Measurements from ENCODE around the gene TSPAN15. TPM values are rescaled to one million over a fixed set of nuclear protein-coding genes. Genes with fewer than 3 reads are reported as not detected.

TSPAN15 gene
- total and polyA plus RNA-seq, 2 donors (not counting 1 experiment from before 2014, with no cell fraction given), result 0.56 to 2.6 TPM

- Histone ChIP-seq H3K27me3 (ENCODE audit: control insufficient read depth, insufficient read depth, low read length) (peaks cover 4% of the 10 kb centered on the region), H4K20me1 (ENCODE audit: control insufficient read depth, extremely low read depth, insufficient read depth, low read length) (no peaks in the 10 kb centered on the region), H3K4me2 (ENCODE audit: extremely low read depth, insufficient read depth, low read length) (no peak overlapping the region), H3K27ac (ENCODE audit: insufficient read depth, low read length) (no peak overlapping the region), H3K9ac (ENCODE audit: insufficient read depth, low read length) (no peak overlapping the region), H3K36me3 (ENCODE audit: control insufficient read depth, insufficient read depth, low read length) (no peaks in the 10 kb centered on the region), H2AFZ (ENCODE audit: low read length) (no peak overlapping the region), H3K4me1 (ENCODE audit: control insufficient read depth, extremely low read depth, insufficient read depth, low read length) (no peaks in the 10 kb centered on the region), H3K79me2 (ENCODE audit: control insufficient read depth, insufficient read depth, low read length) (no peaks in the 10 kb centered on the region), H3K4me3 (replicated peaks in 1 of 4; ENCODE audit: control extremely low read depth in 1 of 4, insufficient read depth in 1 of 4, low read depth in 3 of 4, low read length in 4 of 4) (no peak overlapping the region), H3K9me3 (ENCODE audit: control insufficient read depth, insufficient read depth, low read depth, low read length) (no peaks in the 10 kb centered on the region)
- TF ChIP-seq EZH2 (IDR thresholded peaks at IDR 0.05; ENCODE audit: low read length, missing control alignments), result no peak
- TF ChIP-seq CTCF (conservative IDR thresholded peaks at IDR 0.05 in 1 of 2, IDR thresholded peaks at IDR 0.05 in 1 of 2; ENCODE audit: low read depth in 1 of 2, low read length in 2 of 2), result no peak
- DNase-seq (ENCODE audit: low read depth in 2 of 2), result no peak
These were observed 52.6 kb downstream of the TSPAN15 start for GRCh38 chr10:69503896-69504265.

- H3K9me3 ChIP-seq (ENCODE audit: control insufficient read depth, insufficient read depth, low read depth, low read length), result no peaks in the 10 kb centered on the region
- no peaks in the 10 kb centered on the region for H3K36me3 ChIP-seq (ENCODE audit: control insufficient read depth, insufficient read depth, low read length)
- H4K20me1 ChIP-seq (ENCODE audit: control insufficient read depth, extremely low read depth, insufficient read depth, low read length), result no peaks in the 10 kb centered on the region
- H3K4me2 ChIP-seq (ENCODE audit: extremely low read depth, insufficient read depth, low read length), result no peak overlapping the region
- H3K27me3 ChIP-seq (ENCODE audit: control insufficient read depth, insufficient read depth, low read length), result peaks cover 7% of the 10 kb centered on the region
- H3K4me1 ChIP-seq (ENCODE audit: control insufficient read depth, extremely low read depth, insufficient read depth, low read length), result no peaks in the 10 kb centered on the region
- H3K4me3 ChIP-seq (replicated peaks in 1 of 4; ENCODE audit: control extremely low read depth in 1 of 4, insufficient read depth in 1 of 4, low read depth in 3 of 4, low read length in 4 of 4), result no peak overlapping the region
- H2AFZ ChIP-seq (ENCODE audit: low read length), result no peak overlapping the region
- no peak for DNase-seq (ENCODE audit: low read depth in 2 of 2)
- H3K9ac ChIP-seq (ENCODE audit: insufficient read depth, low read length), result no peak overlapping the region
- no peak overlapping the region for H3K27ac ChIP-seq (ENCODE audit: insufficient read depth, low read length)
- TF ChIP-seq CTCF (conservative IDR thresholded peaks at IDR 0.05 in 1 of 2, IDR thresholded peaks at IDR 0.05 in 1 of 2; ENCODE audit: low read depth in 1 of 2, low read length in 2 of 2) (no peak), EZH2 (IDR thresholded peaks at IDR 0.05; ENCODE audit: low read length, missing control alignments) (no peak)
- no peaks in the 10 kb centered on the region for H3K79me2 ChIP-seq (ENCODE audit: control insufficient read depth, insufficient read depth, low read length)
These were observed 53.4 kb downstream of the TSPAN15 start for GRCh38 chr10:69504576-69505250.

GRCh38 chr10:69505636-69506318 lies 54.5 kb downstream of the TSPAN15 start:
- H3K4me1 ChIP-seq (ENCODE audit: control insufficient read depth, extremely low read depth, insufficient read depth, low read length), result no peaks in the 10 kb centered on the region
- no peak overlapping the region for H3K4me2 ChIP-seq (ENCODE audit: extremely low read depth, insufficient read depth, low read length)
- no peaks in the 10 kb centered on the region for H3K9me3 ChIP-seq (ENCODE audit: control insufficient read depth, insufficient read depth, low read depth, low read length)
- no peak overlapping the region for H3K27ac ChIP-seq (ENCODE audit: insufficient read depth, low read length)
- H3K9ac ChIP-seq (ENCODE audit: insufficient read depth, low read length), result no peak overlapping the region
- no peak overlapping the region for H2AFZ ChIP-seq (ENCODE audit: low read length)
- H3K79me2 ChIP-seq (ENCODE audit: control insufficient read depth, insufficient read depth, low read length), result no peaks in the 10 kb centered on the region
- no peak for TF ChIP-seq EZH2 (IDR thresholded peaks at IDR 0.05; ENCODE audit: low read length, missing control alignments)
- TF ChIP-seq CTCF (conservative IDR thresholded peaks at IDR 0.05 in 1 of 2, IDR thresholded peaks at IDR 0.05 in 1 of 2; ENCODE audit: low read depth in 1 of 2, low read length in 2 of 2), result no peak
- no peak for DNase-seq (ENCODE audit: low read depth in 2 of 2)
- peaks cover 7% of the 10 kb centered on the region for H3K27me3 ChIP-seq (ENCODE audit: control insufficient read depth, insufficient read depth, low read length)
- no peaks in the 10 kb centered on the region for H4K20me1 ChIP-seq (ENCODE audit: control insufficient read depth, extremely low read depth, insufficient read depth, low read length)
- H3K36me3 ChIP-seq (ENCODE audit: control insufficient read depth, insufficient read depth, low read length), result no peaks in the 10 kb centered on the region
- no peak overlapping the region for H3K4me3 ChIP-seq (replicated peaks in 1 of 4; ENCODE audit: control extremely low read depth in 1 of 4, insufficient read depth in 1 of 4, low read depth in 3 of 4, low read length in 4 of 4)
